DMS53 treated with DMSO at 0.1 percent for 48 hours (cell line): ENCODE data around the gene SBF1.
"Not testable (repeated sequence)": the region's sequence is repeated elsewhere in the genome, so short reads cannot be mapped to it uniquely, and the experiment has no call there.

Experiments
- DNase-seq: peaks from one replicate; lab custom pipeline; 2025; ENCODE audit not compliant: unreplicated experiment; lab: John Stamatoyannopoulos, UW

SBF1 gene

GRCh38 chr22:50432131-50432876, 42.5 kb downstream of the SBF1 start:
- no peak for DNase-seq

- no peak for DNase-seq
These were observed 49.5 kb downstream of the SBF1 start for GRCh38 chr22:50425179-50425916.

GRCh38 chr22:50423956-50424355, 50.9 kb downstream of the SBF1 start:
- DNase-seq: no peak

- no peak for DNase-seq
These were observed 51.6 kb downstream of the SBF1 start for GRCh38 chr22:50422961-50423815.

- no peak for DNase-seq
These were observed 52.8 kb downstream of the SBF1 start for GRCh38 chr22:50422046-50422445.

- no peak for DNase-seq
These were observed 54.3 kb downstream of the SBF1 start for GRCh38 chr22:50420581-50420980.

GRCh38 chr22:50420015-50420414, 54.8 kb downstream of the SBF1 start:
- no peak for DNase-seq

GRCh38 chr22:50419116-50419515, 55.7 kb downstream of the SBF1 start:
- DNase-seq: no peak

GRCh38 chr22:50418624-50419023, 56.2 kb downstream of the SBF1 start:
- DNase-seq: no peak

- DNase-seq: no peak
These were observed 57.2 kb downstream of the SBF1 start for GRCh38 chr22:50417411-50418210.

- DNase-seq: no peak
These were observed 57.8 kb downstream of the SBF1 start for GRCh38 chr22:50416996-50417395.

- no peak for DNase-seq
These were observed 59.4 kb downstream of the SBF1 start for GRCh38 chr22:50415426-50415825.

GRCh38 chr22:50414476-50415248, 60.2 kb downstream of the SBF1 start:
- DNase-seq: no peak

- not testable (repeated sequence) for DNase-seq
These were observed 65.9 kb downstream of the SBF1 start for GRCh38 chr22:50408954-50409353.

- no peak for DNase-seq
These were observed 66.5 kb downstream of the SBF1 start for GRCh38 chr22:50408311-50408710.

GRCh38 chr22:50406416-50407170, 68.2 kb downstream of the SBF1 start:
- DNase-seq: no peak

GRCh38 chr22:50403701-50404101, 71.1 kb downstream of the SBF1 start:
- DNase-seq: no peak

- no peak for DNase-seq
These were observed 72.9 kb downstream of the SBF1 start for GRCh38 chr22:50401907-50402306.

- no peak for DNase-seq
These were observed 73.9 kb downstream of the SBF1 start for GRCh38 chr22:50400931-50401330.
